ENCODE data around the gene MPPED1.

MPPED1 gene

GRCh38 chr22:43529461-43529860, 117.6 kb downstream of the MPPED1 start:
- no peak for DNase-seq (ENCODE audit: low spot score in 2 of 2)
- ATAC-seq (replicated peaks; ENCODE audit: extremely low read depth, poor library complexity, severe bottlenecking), result no peak
- H3K27ac Mint-ChIP-seq (ENCODE audit: low read depth), result no peak overlapping the region
- H3K27me3 Mint-ChIP-seq, result peaks cover 82% of the 10 kb centered on the region
- no peaks in the 10 kb centered on the region for H3K9me3 Mint-ChIP-seq
- no peaks in the 10 kb centered on the region for H3K36me3 Mint-ChIP-seq (ENCODE audit: insufficient read depth)
- H3K4me1 Mint-ChIP-seq, result no peaks in the 10 kb centered on the region
- no peak overlapping the region for H3K4me3 Mint-ChIP-seq

GRCh38 chr22:43529934-43530333, 118.1 kb downstream of the MPPED1 start:
- no peak for ATAC-seq (replicated peaks; ENCODE audit: extremely low read depth, poor library complexity, severe bottlenecking)
- peaks cover 83% of the 10 kb centered on the region for H3K27me3 Mint-ChIP-seq
- no peak for DNase-seq (ENCODE audit: low spot score in 2 of 2)
- no peaks in the 10 kb centered on the region for H3K9me3 Mint-ChIP-seq
- H3K36me3 Mint-ChIP-seq (ENCODE audit: insufficient read depth), result no peaks in the 10 kb centered on the region
- H3K27ac Mint-ChIP-seq (ENCODE audit: low read depth), result no peak overlapping the region
- no peaks in the 10 kb centered on the region for H3K4me1 Mint-ChIP-seq
- H3K4me3 Mint-ChIP-seq, result no peak overlapping the region

- ATAC-seq (replicated peaks; ENCODE audit: extremely low read depth, poor library complexity, severe bottlenecking), result no peak
- no peak overlapping the region for H3K27ac Mint-ChIP-seq (ENCODE audit: low read depth)
- no peaks in the 10 kb centered on the region for H3K4me1 Mint-ChIP-seq
Observed at GRCh38 chr22:43530349-43531201, 118.8 kb downstream of the MPPED1 start.

GRCh38 chr22:43531651-43532050, 119.8 kb downstream of the MPPED1 start:
- no peak for DNase-seq (ENCODE audit: low spot score in 2 of 2)
- H3K36me3 Mint-ChIP-seq (ENCODE audit: insufficient read depth), result no peaks in the 10 kb centered on the region
- no peak overlapping the region for H3K27ac Mint-ChIP-seq (ENCODE audit: low read depth)
- no peaks in the 10 kb centered on the region for H3K4me1 Mint-ChIP-seq
- ATAC-seq (replicated peaks; ENCODE audit: extremely low read depth, poor library complexity, severe bottlenecking), result no peak
- H3K27me3 Mint-ChIP-seq, result peaks cover 83% of the 10 kb centered on the region
- no peaks in the 10 kb centered on the region for H3K9me3 Mint-ChIP-seq
- H3K4me3 Mint-ChIP-seq, result no peak overlapping the region

More at GRCh38 chr22:43530349-43531201, 118.8 kb downstream of the MPPED1 start:
- Mint-ChIP-seq H3K4me3 (no peak overlapping the region), H3K27me3 (peaks cover 83% of the 10 kb centered on the region), H3K9me3 (no peaks in the 10 kb centered on the region), H3K36me3 (ENCODE audit: insufficient read depth) (no peaks in the 10 kb centered on the region)
- no peak for DNase-seq (ENCODE audit: low spot score in 2 of 2)

- no peaks in the 10 kb centered on the region for H3K4me1 Mint-ChIP-seq
- ATAC-seq (replicated peaks; ENCODE audit: extremely low read depth, poor library complexity, severe bottlenecking) (no peak), DNase-seq (ENCODE audit: low spot score in 2 of 2) (no peak)
- peaks cover 83% of the 10 kb centered on the region for H3K27me3 Mint-ChIP-seq
- no peak overlapping the region for H3K4me3 Mint-ChIP-seq
- H3K36me3 Mint-ChIP-seq (ENCODE audit: insufficient read depth), result no peaks in the 10 kb centered on the region
- H3K27ac Mint-ChIP-seq (ENCODE audit: low read depth), result no peak overlapping the region
- H3K9me3 Mint-ChIP-seq, result no peaks in the 10 kb centered on the region
Observed at GRCh38 chr22:43532301-43533155, 120.7 kb downstream of the MPPED1 start.

GRCh38 chr22:43533156-43533530, 121.3 kb downstream of the MPPED1 start:
- Mint-ChIP-seq H3K27me3 (peaks cover 88% of the 10 kb centered on the region), H3K4me3 (no peak overlapping the region), H3K36me3 (ENCODE audit: insufficient read depth) (no peaks in the 10 kb centered on the region), H3K4me1 (no peaks in the 10 kb centered on the region), H3K27ac (ENCODE audit: low read depth) (no peak overlapping the region), H3K9me3 (no peaks in the 10 kb centered on the region)
- DNase-seq (ENCODE audit: low spot score in 2 of 2), result no peak
- no peak for ATAC-seq (replicated peaks; ENCODE audit: extremely low read depth, poor library complexity, severe bottlenecking)

GRCh38 chr22:43533656-43534428, 122.0 kb downstream of the MPPED1 start:
- no peak for DNase-seq (ENCODE audit: low spot score in 2 of 2)
- no peaks in the 10 kb centered on the region for H3K4me1 Mint-ChIP-seq
- ATAC-seq (replicated peaks; ENCODE audit: extremely low read depth, poor library complexity, severe bottlenecking), result no peak
- H3K27me3 Mint-ChIP-seq, result peaks cover 88% of the 10 kb centered on the region
- H3K27ac Mint-ChIP-seq (ENCODE audit: low read depth), result no peak overlapping the region
- H3K36me3 Mint-ChIP-seq (ENCODE audit: insufficient read depth), result no peaks in the 10 kb centered on the region
- H3K4me3 Mint-ChIP-seq, result no peak overlapping the region
- H3K9me3 Mint-ChIP-seq, result no peaks in the 10 kb centered on the region

- no peak for ATAC-seq (replicated peaks; ENCODE audit: extremely low read depth, poor library complexity, severe bottlenecking)
- H3K4me3 Mint-ChIP-seq, result no peak overlapping the region
- H3K36me3 Mint-ChIP-seq (ENCODE audit: insufficient read depth), result no peaks in the 10 kb centered on the region
- H3K27me3 Mint-ChIP-seq, result peaks cover 85% of the 10 kb centered on the region
- H3K27ac Mint-ChIP-seq (ENCODE audit: low read depth), result no peak overlapping the region
- H3K4me1 Mint-ChIP-seq, result no peaks in the 10 kb centered on the region
- no peak for DNase-seq (ENCODE audit: low spot score in 2 of 2)
- no peaks in the 10 kb centered on the region for H3K9me3 Mint-ChIP-seq
Observed at GRCh38 chr22:43534916-43535315, 123.1 kb downstream of the MPPED1 start.

- Mint-ChIP-seq H3K27ac (ENCODE audit: low read depth) (no peak overlapping the region), H3K4me1 (no peaks in the 10 kb centered on the region), H3K9me3 (no peaks in the 10 kb centered on the region), H3K36me3 (ENCODE audit: insufficient read depth) (no peaks in the 10 kb centered on the region), H3K4me3 (no peak overlapping the region), H3K27me3 (peaks cover 81% of the 10 kb centered on the region)
- ATAC-seq (replicated peaks; ENCODE audit: extremely low read depth, poor library complexity, severe bottlenecking) (no peak), DNase-seq (ENCODE audit: low spot score in 2 of 2) (no peak)
Observed at GRCh38 chr22:43535336-43535735, 123.5 kb downstream of the MPPED1 start.

GRCh38 chr22:43535741-43536140, 123.9 kb downstream of the MPPED1 start:
- Mint-ChIP-seq H3K4me1 (no peaks in the 10 kb centered on the region), H3K9me3 (no peaks in the 10 kb centered on the region), H3K36me3 (ENCODE audit: insufficient read depth) (no peaks in the 10 kb centered on the region), H3K27ac (ENCODE audit: low read depth) (no peak overlapping the region), H3K27me3 (peaks cover 79% of the 10 kb centered on the region), H3K4me3 (no peak overlapping the region)
- no peak for ATAC-seq (replicated peaks; ENCODE audit: extremely low read depth, poor library complexity, severe bottlenecking)
- no peak for DNase-seq (ENCODE audit: low spot score in 2 of 2)

GRCh38 chr22:43537019-43537585, 125.3 kb downstream of the MPPED1 start:
- no peak overlapping the region for H3K27ac Mint-ChIP-seq (ENCODE audit: low read depth)
- H3K4me1 Mint-ChIP-seq, result no peaks in the 10 kb centered on the region
- no peaks in the 10 kb centered on the region for H3K9me3 Mint-ChIP-seq
- DNase-seq (ENCODE audit: low spot score in 2 of 2) (no peak), ATAC-seq (replicated peaks; ENCODE audit: extremely low read depth, poor library complexity, severe bottlenecking) (no peak)
- no peaks in the 10 kb centered on the region for H3K36me3 Mint-ChIP-seq (ENCODE audit: insufficient read depth)
- peaks cover 80% of the 10 kb centered on the region for H3K27me3 Mint-ChIP-seq
- no peak overlapping the region for H3K4me3 Mint-ChIP-seq
